ENCODE data around the gene PDK4.

The PDK4 gene

GRCh38 chr7:95596198-95597063 is at the start of gene PDK4:
Gene PDK4, minus strand, starts transcription at chr7:95596516. Its CDS starts 223 bp downstream, at chr7:95596293.
- DNase-seq (ENCODE audit: insufficient read length, low spot score) (peak; percentile 31), FAIRE-seq (no peak)

GRCh38 chr7:95642173-95642572 is 45.9 kb upstream of the PDK4 start:
- DNase-seq (ENCODE audit: insufficient read length, low spot score) (no peak), FAIRE-seq (no peak)

- no peak for DNase-seq (ENCODE audit: insufficient read length, low spot score)
- no peak for FAIRE-seq
Measured at GRCh38 chr7:95636140-95636940, 40.0 kb upstream of the PDK4 start.

GRCh38 chr7:95632609-95633008 is 36.3 kb upstream of the PDK4 start:
- DNase-seq (ENCODE audit: insufficient read length, low spot score) (no peak), FAIRE-seq (no peak)

GRCh38 chr7:95631527-95631926 is 35.2 kb upstream of the PDK4 start:
- FAIRE-seq (no peak), DNase-seq (ENCODE audit: insufficient read length, low spot score) (no peak)

- no peak for DNase-seq (ENCODE audit: insufficient read length, low spot score)
- no peak for FAIRE-seq
Measured at GRCh38 chr7:95630702-95631458, 34.6 kb upstream of the PDK4 start.

GRCh38 chr7:95628831-95629439 is 32.6 kb upstream of the PDK4 start:
- DNase-seq (ENCODE audit: insufficient read length, low spot score) (no peak), FAIRE-seq (no peak)

GRCh38 chr7:95623788-95624187 is 27.5 kb upstream of the PDK4 start:
- DNase-seq (ENCODE audit: insufficient read length, low spot score) (no peak), FAIRE-seq (no peak)

- no peak for FAIRE-seq
Measured at GRCh38 chr7:95622859-95623258, 26.5 kb upstream of the PDK4 start.

GRCh38 chr7:95622001-95622549 is 25.8 kb upstream of the PDK4 start:
- no peak for FAIRE-seq

More at GRCh38 chr7:95622859-95623258, 26.5 kb upstream of the PDK4 start:
- no peak for DNase-seq (ENCODE audit: insufficient read length, low spot score)

GRCh38 chr7:95621404-95621803 is 25.1 kb upstream of the PDK4 start:
- FAIRE-seq (no peak), DNase-seq (ENCODE audit: insufficient read length, low spot score) (no peak)

More at GRCh38 chr7:95622001-95622549, 25.8 kb upstream of the PDK4 start:
- DNase-seq (ENCODE audit: insufficient read length, low spot score): no peak

- no peak for DNase-seq (ENCODE audit: insufficient read length, low spot score)
- FAIRE-seq: no peak
Measured at GRCh38 chr7:95620631-95621030, 24.3 kb upstream of the PDK4 start.

GRCh38 chr7:95619921-95620320 is 23.6 kb upstream of the PDK4 start:
- FAIRE-seq (no peak), DNase-seq (ENCODE audit: insufficient read length, low spot score) (no peak)

- DNase-seq (ENCODE audit: insufficient read length, low spot score) (no peak), FAIRE-seq (no peak)
Measured at GRCh38 chr7:95619517-95619916, 23.2 kb upstream of the PDK4 start.

GRCh38 chr7:95614442-95614940 is 18.2 kb upstream of the PDK4 start:
- no peak for DNase-seq (ENCODE audit: insufficient read length, low spot score)
- FAIRE-seq: no peak

GRCh38 chr7:95611224-95611623 is 14.9 kb upstream of the PDK4 start:
- FAIRE-seq (no peak), DNase-seq (ENCODE audit: insufficient read length, low spot score) (no peak)

GRCh38 chr7:95609277-95609971 is 13.1 kb upstream of the PDK4 start:
- no peak for DNase-seq (ENCODE audit: insufficient read length, low spot score)
- FAIRE-seq: no peak

GRCh38 chr7:95608359-95609173 is 12.2 kb upstream of the PDK4 start:
- FAIRE-seq (no peak), DNase-seq (ENCODE audit: insufficient read length, low spot score) (peak; percentile 30)

- FAIRE-seq (no peak), DNase-seq (ENCODE audit: insufficient read length, low spot score) (no peak)
Measured at GRCh38 chr7:95607561-95607960, 11.2 kb upstream of the PDK4 start.
